H1 (cell line): ENCODE data around the gene KCNH5. TPM values are rescaled to one million over a fixed set of nuclear protein-coding genes. Genes with fewer than 3 reads are reported as not detected.

Experiments used
- CTCF ChIA-PET: fragments of 300-600 bp; sonication (Branson Sonifier 250); formaldehyde crosslinking; loops from one replicate; lab custom pipeline; 2021; ENCODE audit not compliant: partially characterized antibody; lab: Charles Lee
- POLR2A ChIA-PET: fragments of 300-600 bp; sonication (Branson Sonifier 250); formaldehyde crosslinking; loops from one replicate; lab custom pipeline; 2021; ENCODE audit warnings: inconsistent platforms; ENCODE audit not compliant: partially characterized antibody; lab: Charles Lee
- DNase-seq, 2 experiments: peaks; one replicate each; pipeline versions ENCODE4 v3.0.0 to v3.0.0-alpha.2; 2010 to 2022; ENCODE audit warnings: low spot score in 2 of 2, low read depth in 1 of 2, mixed read lengths in 1 of 2
- FAIRE-seq: peaks from 2 replicates; lab custom pipeline; 2011; peaks lifted over from hg19 to GRCh38; lab: Jason Lieb, UNC
- H2AFZ ChIP-seq: 2 replicates; pipeline ENCODE4 v1.8.1; 2012; ENCODE audit warnings: low read length, inconsistent platforms
- H2AK5ac ChIP-seq: 2 replicates; pipeline ENCODE4 v1.6.1; 2013; ENCODE audit warnings: low read depth, low read length
- H2BK120ac ChIP-seq: replicated peaks from 2 replicates; pipeline ENCODE3; 2013; ENCODE audit warnings: low read depth, low read length, inconsistent platforms
- H2BK12ac ChIP-seq: 2 replicates; pipeline ENCODE4 v1.6.1; 2013; ENCODE audit warnings: low read depth, low read length
- H2BK15ac ChIP-seq: 2 replicates; pipeline ENCODE4 v1.6.1; 2013; ENCODE audit warnings: low read length
- H2BK20ac ChIP-seq: 2 replicates; pipeline ENCODE4 v1.6.1; 2013; ENCODE audit warnings: low read length
- H2BK5ac ChIP-seq: 2 replicates; pipeline ENCODE4 v1.6.1; 2013; ENCODE audit warnings: low read depth, low read length
- H3K14ac ChIP-seq: 2 replicates; pipeline ENCODE4 v1.6.1; 2013; ENCODE audit warnings: inconsistent platforms; ENCODE audit not compliant: insufficient read length
- H3K18ac ChIP-seq: 2 replicates; pipeline ENCODE4 v1.6.1; 2013; ENCODE audit warnings: low read length; ENCODE audit errors: extremely low read depth
- H3K23ac ChIP-seq: 2 replicates; pipeline ENCODE4 v1.6.1; 2013; ENCODE audit warnings: inconsistent platforms; ENCODE audit not compliant: insufficient read length
- H3K23me2 ChIP-seq: 2 replicates; pipeline ENCODE4 v1.6.1; 2013; ENCODE audit warnings: low read depth, low read length
- H3K27ac ChIP-seq: 2 replicates; pipeline ENCODE4 v1.6.1; 2011; ENCODE audit warnings: low read depth, low read length, inconsistent platforms
- H3K27me3 ChIP-seq, 4 experiments: replicated peaks in 1 of 4; 1 replicate in 1 of 4; 2 replicates in 3 of 4; pipeline versions ENCODE4 v1.6.1 to v1.8.1; 2011 to 2013; ENCODE audit warnings: low read length in 3 of 4, mild to moderate bottlenecking in 3 of 4, inconsistent platforms in 2 of 4, mixed read lengths in 2 of 4, moderate library complexity in 1 of 4; ENCODE audit not compliant: control insufficient read depth in 3 of 4, insufficient read depth in 3 of 4; ENCODE audit errors: extremely low read depth in 1 of 4
- H3K36me3 ChIP-seq, 4 experiments: 2 replicates each; pipeline versions ENCODE4 v1.6.1 to v1.8.1; 2011 to 2013; ENCODE audit warnings: mild to moderate bottlenecking in 4 of 4, low read length in 3 of 4, moderate library complexity in 2 of 4, control low read depth in 1 of 4, inconsistent platforms in 1 of 4; ENCODE audit not compliant: insufficient read depth in 4 of 4, control insufficient read depth in 2 of 4
- H3K4ac ChIP-seq: replicated peaks from 2 replicates; pipeline ENCODE3; 2013; ENCODE audit warnings: low read length, low read depth, mixed read lengths, inconsistent platforms; ENCODE audit not compliant: insufficient read length
- H3K4me1 ChIP-seq, 4 experiments: replicated peaks in 1 of 4; 1 replicate in 1 of 4; 2 replicates in 3 of 4; pipeline versions ENCODE4 v1.6.1 to v1.8.1; 2011 to 2013; ENCODE audit warnings: low read length in 3 of 4, inconsistent platforms in 2 of 4, mixed read lengths in 1 of 4; ENCODE audit not compliant: insufficient read depth in 4 of 4, control insufficient read depth in 3 of 4
- H3K4me2 ChIP-seq, 2 experiments: 2 replicates each; pipeline versions ENCODE4 v1.6.1 to v1.8.1; 2011 to 2013; ENCODE audit warnings: low read depth in 2 of 2, low read length in 2 of 2, control low read depth in 1 of 2, inconsistent platforms in 1 of 2, mild to moderate bottlenecking in 1 of 2; ENCODE audit not compliant: insufficient read depth in 1 of 2
- H3K4me3 ChIP-seq, 4 experiments: fragments of 200-600, 300-600 bp in 1 of 4; sonication (generic), shearing (Covaris generic), sonication (Bioruptor Twin) in 1 of 4; 2 replicates each; pipeline versions ENCODE4 v1.5.1 to v1.8.1; 2011 to 2016; ENCODE audit warnings: low read length in 4 of 4, low read depth in 3 of 4, control low read depth in 2 of 4, inconsistent platforms in 2 of 4, mild to moderate bottlenecking in 2 of 4, mixed read lengths in 1 of 4, moderate library complexity in 1 of 4; ENCODE audit not compliant: insufficient read depth in 2 of 4; ENCODE audit errors: extremely low read depth in 1 of 4
- H3K56ac ChIP-seq: replicated peaks from 2 replicates; pipeline ENCODE3; 2013; ENCODE audit warnings: low read depth, mild to moderate bottlenecking, mixed read lengths, low read length, inconsistent platforms; ENCODE audit not compliant: insufficient read length
- H3K79me1 ChIP-seq: 2 replicates; pipeline ENCODE4 v1.6.1; 2013; ENCODE audit warnings: low read depth, low read length, control low read depth
- H3K79me2 ChIP-seq, 2 experiments: 2 replicates each; pipeline versions ENCODE4 v1.6.1 to v1.8.1; 2012 to 2013; ENCODE audit warnings: low read length in 2 of 2, mild to moderate bottlenecking in 2 of 2, inconsistent platforms in 1 of 2; ENCODE audit not compliant: insufficient read depth in 2 of 2, control insufficient read depth in 1 of 2
- H3K9ac ChIP-seq, 4 experiments: replicated peaks in 1 of 4; 1 replicate in 1 of 4; 2 replicates in 3 of 4; pipeline versions ENCODE4 v1.6.1 to v1.8.1; 2011 to 2013; ENCODE audit warnings: low read depth in 3 of 4, low read length in 3 of 4, control low read depth in 2 of 4, mild to moderate bottlenecking in 2 of 4, moderate library complexity in 2 of 4, inconsistent platforms in 1 of 4; ENCODE audit errors: extremely low read depth in 1 of 4
- H3K9me3 ChIP-seq, 2 experiments: 2 replicates each; pipeline versions ENCODE4 v1.6.1 to v1.8.1; 2012 to 2013; ENCODE audit warnings: mild to moderate bottlenecking in 2 of 2, moderate library complexity in 2 of 2, control low read depth in 1 of 2, inconsistent platforms in 1 of 2, low read depth in 1 of 2, low read length in 1 of 2, mixed read lengths in 1 of 2; ENCODE audit not compliant: insufficient read depth in 2 of 2
- H4K20me1 ChIP-seq, 2 experiments: replicated peaks in 1 of 2; 2 replicates each; pipeline versions ENCODE3 to v1.8.1; 2011 to 2013; ENCODE audit warnings: inconsistent platforms in 2 of 2, low read length in 2 of 2, mild to moderate bottlenecking in 1 of 2; ENCODE audit not compliant: insufficient read depth in 2 of 2, control insufficient read depth in 1 of 2
- H4K5ac ChIP-seq: 2 replicates; pipeline ENCODE4 v1.6.1; 2013; ENCODE audit warnings: low read length, low read depth, mixed read lengths, inconsistent platforms; ENCODE audit not compliant: insufficient read length
- H4K8ac ChIP-seq: 2 replicates; pipeline ENCODE4 v1.8.0; 2013; ENCODE audit warnings: mild to moderate bottlenecking, moderate library complexity, low read length, inconsistent platforms; ENCODE audit not compliant: insufficient read depth; ENCODE audit errors: extremely low read depth
- H4K91ac ChIP-seq: replicated peaks from 2 replicates; pipeline ENCODE3; 2013; ENCODE audit warnings: low read length, mixed read lengths, inconsistent platforms; ENCODE audit not compliant: insufficient read length
- ASH2L ChIP-seq: fragments of 200-600, 300-600 bp; sonication (generic); IDR thresholded peaks from one replicate; pipeline ENCODE4 v1.7.1; 2017; ENCODE audit warnings: low read length
- ATF2 ChIP-seq: IDR thresholded peaks from 2 replicates; pipeline ENCODE4 v1.6.1; 2012; ENCODE audit warnings: low read length, inconsistent platforms
- EZH2 ChIP-seq: fragments of 200-600 bp; sonication (generic); IDR thresholded peaks from 2 replicates; pipeline ENCODE4 v1.7.1; 2012; ENCODE audit warnings: low read depth, mild to moderate bottlenecking, moderate library complexity, low read length, inconsistent platforms; ENCODE audit not compliant: severe bottlenecking
- TAF1 ChIP-seq: IDR thresholded peaks from 2 replicates; pipeline ENCODE4 v1.6.1; 2011; ENCODE audit warnings: mild to moderate bottlenecking, low read depth, low read length
- TAF7 ChIP-seq: optimal IDR thresholded peaks from 2 replicates; pipeline ENCODE3; 2011; ENCODE audit warnings: low read depth, mild to moderate bottlenecking, inconsistent platforms, low read length, moderate library complexity, borderline replicate concordance
- ZNF274 ChIP-seq: IDR thresholded peaks from 2 replicates; pipeline ENCODE4 v1.7.0; 2012; ENCODE audit warnings: low read length, borderline replicate concordance; ENCODE audit errors: extremely low read depth
- WGBS, 2 experiments: shearing (Covaris generic) in 1 of 2; methylation state at CpG; one replicate each; pipeline versions ENCODE4 v1.1.6 to v1.1.7; 2013 to 2015; ENCODE audit warnings: low lambda C conversion rate in 2 of 2, mixed read lengths in 2 of 2, inconsistent platforms in 1 of 2, low coverage in 1 of 2, missing lambda C conversion rate in 1 of 2; ENCODE audit not compliant: insufficient replicate concordance in 2 of 2, insufficient coverage in 1 of 2, insufficient read length in 1 of 2; ENCODE audit errors: extremely low coverage in 1 of 2, missing lambda C conversion rate in 1 of 2; 5-methylcytosine and 5-hydroxymethylcytosine counted together
- polyA plus RNA-seq, 7 experiments: library from polyadenylated mRNA; depleted of rRNA in 3 of 7; stranded (reverse) in 5 of 7; unstranded in 2 of 7; fragments of >200 nt in 5 of 7; fragments of 200-250 nt in 2 of 7; gene quantifications; 1 replicate in 5 of 7; 2 replicates in 1 of 7; 4 replicates in 1 of 7; pipeline versions ENCODE4 v1.2.1 to v1.2.3, GENCODE V29; 2011 to 2013; ENCODE audit warnings: missing spikeins in 2 of 7, mixed read lengths in 2 of 7
- total RNA-seq: library from RNA; stranded (reverse); fragmentation: NEBNext Ultra II Directional; extraction: Animal tissue kit (Norgen Biotek cat#: 25700); gene quantifications from 2 replicates; pipeline ENCODE4 v1.2.1, GENCODE V29; 2021

KCNH5 gene
- total and polyA plus RNA-seq, 2 of the 8 experiments (the other 6 are each of a cell fraction or from before 2014, with no cell fraction given): 0.24 to 0.50 TPM

- Histone ChIP-seq H3K23ac (no peak overlapping the region), H3K18ac (no peak overlapping the region), H3K79me2 (no peaks in the 10 kb centered on the region), H3K36me3 (no peaks in the 10 kb centered on the region), H3K27ac (no peak overlapping the region), H3K4me1 (peaks cover 0 to 9% (median 1%) of the 10 kb centered on the region in 4 experiments; a peak in 1 of 7 replicates), H2BK15ac (no peak overlapping the region), H4K5ac (no peak overlapping the region), H2BK20ac (no peak overlapping the region), H4K20me1 (no peaks in the 10 kb centered on the region), H3K14ac (no peak overlapping the region), H3K79me1 (no peaks in the 10 kb centered on the region), H3K4me2 (no peak overlapping the region), H3K56ac (no peak overlapping the region), H3K4ac (no peak overlapping the region), H3K9ac (no peak overlapping the region), H4K91ac (no peak overlapping the region), H3K23me2 (no peaks in the 10 kb centered on the region), H3K4me3 (no peak overlapping the region), H3K27me3 (no peaks in the 10 kb centered on the region), H4K8ac (no peak overlapping the region), H2BK5ac (no peak overlapping the region), H2BK12ac (no peak overlapping the region), H2BK120ac (no peak overlapping the region), H3K9me3 (no peaks in the 10 kb centered on the region), H2AK5ac (no peak overlapping the region), H2AFZ (no peak overlapping the region)
- POLR2A ChIA-PET: no interaction called here
- TF ChIP-seq EZH2 (no peak), ATF2 (no peak), TAF1 (no peak), ZNF274 (no peak), ASH2L (no peak), TAF7 (no peak)
- DNase-seq: no peak
- CTCF ChIA-PET: interaction anchor here (0.7 to 1.9 kb wide), 2 partner anchors 74 to 381 kb away, joined by 3 to 4 read pairs; no protein-coding TSS in a partner anchor
- FAIRE-seq: no peak
- 80% methylated on average over 1 of the region's 1 CpG; no CpG with 5 or more reads in 1 of the 2 experiments for WGBS, 2 experiments
Observed at GRCh38 chr14:62894736-62895135, 150.5 kb downstream of the KCNH5 start.
